H9 (cell line): ENCODE data around the gene ZNF556. TPM values are rescaled to one million over a fixed set of nuclear protein-coding genes. Genes with fewer than 3 reads are reported as not detected.

Source experiments
- DNase-seq: peaks from one replicate; pipeline ENCODE4 v3.0.0-alpha.2; 2017
- H2AFZ ChIP-seq: one replicate; pipeline ENCODE4 v1.6.1; 2013; ENCODE audit warnings: mild to moderate bottlenecking, low read length, control low read depth, moderate library complexity
- H2AK5ac ChIP-seq: 2 replicates; pipeline ENCODE4 v1.6.1; 2013; ENCODE audit warnings: low read length, control low read depth, mixed read lengths; ENCODE audit not compliant: insufficient read length
- H2BK120ac ChIP-seq: one replicate; pipeline ENCODE4 v1.6.1; 2013; ENCODE audit warnings: low read depth, mild to moderate bottlenecking, low read length, control low read depth, inconsistent platforms; ENCODE audit not compliant: poor library complexity, severe bottlenecking
- H2BK12ac ChIP-seq: 2 replicates; pipeline ENCODE4 v1.6.1; 2013; ENCODE audit warnings: low read length, control low read depth, mixed read lengths, low read depth; ENCODE audit not compliant: insufficient read length
- H2BK15ac ChIP-seq: 2 replicates; pipeline ENCODE4 v1.6.1; 2013; ENCODE audit warnings: low read depth, low read length, control low read depth
- H2BK20ac ChIP-seq: one replicate; pipeline ENCODE4 v1.6.1; 2013; ENCODE audit warnings: low read depth, mild to moderate bottlenecking, low read length, control low read depth, inconsistent platforms; ENCODE audit not compliant: poor library complexity, severe bottlenecking
- H2BK5ac ChIP-seq: 2 replicates; pipeline ENCODE4 v1.6.1; 2013; ENCODE audit warnings: low read length, control low read depth, mixed read lengths; ENCODE audit not compliant: insufficient read length
- H3K14ac ChIP-seq: 2 replicates; pipeline ENCODE4 v1.6.1; 2013; ENCODE audit warnings: low read length, control low read depth; ENCODE audit not compliant: insufficient read depth
- H3K18ac ChIP-seq: 2 replicates; pipeline ENCODE4 v1.6.1; 2013; ENCODE audit warnings: low read depth, mild to moderate bottlenecking, mixed read lengths, low read length, control low read depth; ENCODE audit not compliant: insufficient read length
- H3K23ac ChIP-seq: 2 replicates; pipeline ENCODE4 v1.6.1; 2013; ENCODE audit warnings: low read length, control low read depth, mixed read lengths, low read depth; ENCODE audit not compliant: insufficient read length
- H3K23me2 ChIP-seq: 2 replicates; pipeline ENCODE4 v1.6.1; 2013; ENCODE audit warnings: low read depth, mild to moderate bottlenecking, mixed read lengths, low read length, control low read depth; ENCODE audit not compliant: insufficient read length, poor library complexity, severe bottlenecking
- H3K27ac ChIP-seq: 2 replicates; pipeline ENCODE4 v1.5.1; 2013; ENCODE audit warnings: low read length, control low read depth, mixed read lengths, low read depth; ENCODE audit not compliant: insufficient read length
- H3K27me3 ChIP-seq: 2 replicates; pipeline ENCODE4 v1.6.1; 2013; ENCODE audit warnings: low read length, control low read depth, inconsistent platforms; ENCODE audit not compliant: insufficient read depth
- H3K4ac ChIP-seq: 2 replicates; pipeline ENCODE4 v1.6.1; 2013; ENCODE audit warnings: low read depth, mild to moderate bottlenecking, control low read depth, inconsistent platforms, low read length, moderate library complexity
- H3K4me1 ChIP-seq: 2 replicates; pipeline ENCODE4 v1.6.1; 2013; ENCODE audit warnings: low read length, control low read depth, inconsistent platforms; ENCODE audit not compliant: insufficient read depth
- H3K4me2 ChIP-seq: 2 replicates; pipeline ENCODE4 v1.6.1; 2013; ENCODE audit warnings: low read length, control low read depth, mixed read lengths; ENCODE audit not compliant: insufficient read length, insufficient read depth
- H3K56ac ChIP-seq: 2 replicates; pipeline ENCODE4 v1.6.1; 2013; ENCODE audit warnings: low read depth, mild to moderate bottlenecking, mixed read lengths, low read length, control low read depth; ENCODE audit not compliant: insufficient read length
- H3K79me1 ChIP-seq: 2 replicates; pipeline ENCODE4 v1.6.1; 2013; ENCODE audit warnings: low read depth, mild to moderate bottlenecking, moderate library complexity, low read length, control low read depth, inconsistent platforms; ENCODE audit not compliant: insufficient read depth, poor library complexity, severe bottlenecking
- H3K79me2 ChIP-seq: 2 replicates; pipeline ENCODE4 v1.6.1; 2013; ENCODE audit warnings: low read length, control low read depth, inconsistent platforms; ENCODE audit not compliant: insufficient read depth
- H3K9ac ChIP-seq: 2 replicates; pipeline ENCODE4 v1.6.1; 2013; ENCODE audit warnings: low read length, control low read depth, mixed read lengths; ENCODE audit not compliant: insufficient read length; ENCODE audit errors: extremely low read depth
- H3K9me3 ChIP-seq: one replicate; pipeline ENCODE4 v1.6.1; 2013; ENCODE audit warnings: low read depth, low read length, inconsistent platforms; ENCODE audit not compliant: control insufficient read depth
- H3T11ph ChIP-seq: one replicate; pipeline ENCODE4 v1.6.1; 2013; ENCODE audit warnings: mild to moderate bottlenecking, low read length, control low read depth, inconsistent platforms
- H4K20me1 ChIP-seq: one replicate; pipeline ENCODE4 v1.6.1; 2013; ENCODE audit not compliant: control insufficient read depth, insufficient read length, insufficient read depth
- H4K5ac ChIP-seq: 2 replicates; pipeline ENCODE4 v1.6.1; 2013; ENCODE audit warnings: low read depth, mild to moderate bottlenecking, mixed read lengths, low read length, control low read depth; ENCODE audit not compliant: insufficient read length
- H4K8ac ChIP-seq: replicated peaks from 2 replicates; pipeline ENCODE4 v1.6.1; 2013; ENCODE audit warnings: low read length, control low read depth, mixed read lengths, low read depth; ENCODE audit not compliant: insufficient read length
- H4K91ac ChIP-seq: 2 replicates; pipeline ENCODE4 v1.6.1; 2013; ENCODE audit warnings: low read depth, mild to moderate bottlenecking, moderate library complexity, mixed read lengths, low read length, control low read depth; ENCODE audit not compliant: insufficient read length
- H3K27ac Mint-ChIP-seq, 3 experiments: 2 replicates in 2 of 3; 3 replicates in 1 of 3; pipeline ENCODE4 v1.8.0; 2020 to 2021; ENCODE audit warnings: mixed read lengths in 3 of 3, mild to moderate bottlenecking in 1 of 3, moderate library complexity in 1 of 3
- H3K27me3 Mint-ChIP-seq: 2 replicates; pipeline ENCODE4 v1.8.0; 2021; ENCODE audit warnings: low read depth, mild to moderate bottlenecking, moderate library complexity, mixed read lengths
- H3K36me3 Mint-ChIP-seq, 3 experiments: 2 replicates in 2 of 3; 3 replicates in 1 of 3; pipeline ENCODE4 v1.8.0; 2020 to 2021; ENCODE audit warnings: low read depth in 3 of 3, mixed read lengths in 3 of 3; ENCODE audit not compliant: insufficient read depth in 1 of 3
- H3K4me1 Mint-ChIP-seq, 2 experiments: 2 replicates each; pipeline ENCODE4 v1.8.0; 2020; ENCODE audit warnings: mixed read lengths in 2 of 2
- H3K4me3 Mint-ChIP-seq, 2 experiments: 2 replicates in 1 of 2; 3 replicates in 1 of 2; pipeline ENCODE4 v1.8.0; 2020 to 2021; ENCODE audit warnings: mild to moderate bottlenecking in 2 of 2, mixed read lengths in 2 of 2, moderate library complexity in 1 of 2
- H3K9me3 Mint-ChIP-seq, 2 experiments: 2 replicates in 1 of 2; 3 replicates in 1 of 2; pipeline ENCODE4 v1.8.0; 2020; ENCODE audit warnings: mild to moderate bottlenecking in 2 of 2, mixed read lengths in 2 of 2, moderate library complexity in 1 of 2
- CTCF ChIP-seq: fragments of 200-600 bp; sonication (generic); conservative IDR thresholded peaks from 3 replicates; pipeline ENCODE4 v1.8.0; 2021; ENCODE audit warnings: antibody characterized with exemption, mild to moderate bottlenecking
- WGBS: extraction: QIAGEN DNeasy Blood & Tissue Kit; methylation state at CpG from one replicate; pipeline ENCODE4 v1.1.7; 2013; ENCODE audit warnings: missing lambda C conversion rate, low lambda C conversion rate, mixed read lengths; ENCODE audit not compliant: insufficient read length; ENCODE audit errors: extremely low coverage; 5-methylcytosine and 5-hydroxymethylcytosine counted together
- total RNA-seq: library from RNA; stranded (reverse); gene quantifications from 2 replicates; pipeline ENCODE4 v1.2.1, GENCODE V29; 2021

ZNF556 gene
- total RNA-seq, 1 experiment from 2014 or later: not detected

DNA sequence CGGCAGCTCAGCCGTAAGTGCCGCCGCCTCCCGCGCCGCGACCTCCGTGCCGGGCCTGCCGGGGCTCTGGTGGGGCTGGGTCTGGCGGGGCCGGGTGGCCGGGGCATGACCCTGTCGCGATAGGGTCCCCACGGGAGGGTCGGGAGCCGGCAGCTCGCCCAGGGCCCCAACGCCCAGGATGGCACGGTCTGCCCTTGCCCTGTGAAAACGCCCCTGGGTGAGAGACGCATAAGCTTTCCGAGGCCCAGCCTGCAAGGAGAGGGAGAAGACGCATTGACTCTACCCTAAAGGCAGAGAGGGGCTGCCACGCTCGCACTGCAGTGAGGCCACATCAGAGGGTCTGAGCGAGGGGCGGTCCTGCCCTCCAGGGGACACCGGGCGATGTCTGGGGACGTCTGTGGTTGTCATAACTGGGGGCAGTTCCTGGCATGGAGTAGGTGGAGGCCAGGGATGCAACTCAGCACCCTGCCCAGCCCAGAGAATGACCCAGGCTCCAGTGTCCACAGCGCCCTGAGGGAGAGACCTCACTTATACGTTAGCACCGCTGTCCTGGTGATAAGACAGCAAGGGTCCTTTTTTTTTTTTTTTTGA lies 46.9 kb upstream of the ZNF556 start:
- peaks cover 10 to 16% (median 12%) of the 10 kb centered on the region in 3 experiments for H3K36me3 Mint-ChIP-seq
- H2BK12ac ChIP-seq: no peak overlapping the region
- no peak overlapping the region for H4K91ac ChIP-seq
- no peak overlapping the region for H2AFZ ChIP-seq
- no peak overlapping the region for H2BK120ac ChIP-seq
- no peak overlapping the region for H2BK20ac ChIP-seq
- H3K27me3 Mint-ChIP-seq: peaks cover 1% of the 10 kb centered on the region
- H4K20me1 ChIP-seq: peaks cover 2% of the 10 kb centered on the region
- H3K23ac ChIP-seq: no peak overlapping the region
- no peak overlapping the region for H4K5ac ChIP-seq
- no peaks in the 10 kb centered on the region for H3K79me1 ChIP-seq
- no peak overlapping the region for H3K18ac ChIP-seq
- H3T11ph ChIP-seq: no peak overlapping the region
- H3K9me3 ChIP-seq: no peaks in the 10 kb centered on the region
- H2AK5ac ChIP-seq: no peak overlapping the region
- H3K27me3 ChIP-seq: no peaks in the 10 kb centered on the region
- TF ChIP-seq CTCF: no peak
- no peak overlapping the region for H3K4ac ChIP-seq
- peak overlapping the region; percentile 83 to 96 for H3K4me3 Mint-ChIP-seq
- no peak overlapping the region for H2BK15ac ChIP-seq
- no peaks in the 10 kb centered on the region for H3K79me2 ChIP-seq
- no CpG with 5 or more reads among the region's 36 CpGs for WGBS
- no peaks in the 10 kb centered on the region for H3K23me2 ChIP-seq
- no peak overlapping the region for H3K14ac ChIP-seq
- H3K4me2 ChIP-seq: peak overlapping the region; percentile 55
- H3K56ac ChIP-seq: no peak overlapping the region
- H3K27ac Mint-ChIP-seq: peak overlapping the region in 1 of 3 experiments; percentile 61; a peak in 1 of 7 replicates
- peak overlapping the region; percentile 27 for H3K9ac ChIP-seq
- H4K8ac ChIP-seq: no peak overlapping the region
- H3K9me3 Mint-ChIP-seq: peaks cover 0 to 7% of the 10 kb centered on the region in 2 experiments; a peak in 4 of 5 replicates
- H3K27ac ChIP-seq: no peak overlapping the region
- DNase-seq: peak; percentile 48
- peaks cover 3% of the 10 kb centered on the region in 2 experiments; a peak in 1 of 4 replicates for H3K4me1 Mint-ChIP-seq
- no peak overlapping the region for H2BK5ac ChIP-seq
- H3K4me1 ChIP-seq: no peaks in the 10 kb centered on the region
